Erythroblast (primary cell): Measurements from ENCODE around the gene NETO2.

Experiments used
- GATA1 ChIP-seq: IDR thresholded peaks from 2 replicates; pipeline ENCODE4 v1.6.1; 2011; ENCODE audit warnings: low read depth, mild to moderate bottlenecking, control low read depth, low read length, moderate library complexity
- POLR2A ChIP-seq: IDR thresholded peaks from 2 replicates; pipeline ENCODE4 v1.6.1; 2011; ENCODE audit warnings: mild to moderate bottlenecking, low read length

- no peak for TF ChIP-seq POLR2A
- no peak for TF ChIP-seq GATA1
These were observed 71.6 kb downstream of the NETO2 start for GRCh38 chr16:47072158-47072557.
